GM19468 (cell line): Measurements from ENCODE around the gene MALT1.

ENCODE experiments used
- ATAC-seq: cut with Tn5 transposase; IDR thresholded peaks from one replicate; pipeline ENCODE4 v1.9.1; 2021; ENCODE audit warnings: mild to moderate bottlenecking, moderate library complexity, moderate number of reproducible peaks; ENCODE audit not compliant: unreplicated experiment; ENCODE audit errors: extremely low read depth

The MALT1 gene

GRCh38 chr18:58682429-58683069, 11.3 kb downstream of the MALT1 start:
- ATAC-seq: no peak

- peak; percentile 60 for ATAC-seq
Observed at GRCh38 chr18:58687871-58688308, 16.6 kb downstream of the MALT1 start.

DNA sequence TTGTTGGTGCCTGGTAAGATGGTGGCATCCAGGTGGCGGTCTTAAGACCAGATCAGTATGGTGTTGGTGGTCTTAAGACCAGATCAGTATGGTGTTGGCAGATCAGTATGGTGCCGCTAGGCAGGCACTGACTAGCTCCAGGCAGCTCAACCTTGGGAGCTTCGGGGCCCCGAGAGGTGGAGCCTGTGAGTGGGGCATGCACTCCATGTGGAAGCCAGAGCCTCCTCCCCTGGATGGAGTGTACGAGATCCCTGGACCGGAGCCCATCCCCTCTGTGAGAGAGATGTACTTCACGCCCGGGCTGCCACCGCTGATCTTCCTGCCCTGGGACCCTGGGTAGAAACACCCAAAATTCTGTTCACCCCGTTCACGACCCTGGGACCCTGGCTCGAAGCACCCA, 19.0 kb downstream of the MALT1 start:
- no peak for ATAC-seq

- ATAC-seq: no peak
Observed at GRCh38 chr18:58691256-58691655, 20.0 kb downstream of the MALT1 start.

- no peak for ATAC-seq
Observed at GRCh38 chr18:58692422-58693185, 21.3 kb downstream of the MALT1 start.

- ATAC-seq: no peak
Observed at GRCh38 chr18:58694221-58694620, 23.0 kb downstream of the MALT1 start.

GRCh38 chr18:58694720-58695468, 23.6 kb downstream of the MALT1 start:
- ATAC-seq: no peak

DNA sequence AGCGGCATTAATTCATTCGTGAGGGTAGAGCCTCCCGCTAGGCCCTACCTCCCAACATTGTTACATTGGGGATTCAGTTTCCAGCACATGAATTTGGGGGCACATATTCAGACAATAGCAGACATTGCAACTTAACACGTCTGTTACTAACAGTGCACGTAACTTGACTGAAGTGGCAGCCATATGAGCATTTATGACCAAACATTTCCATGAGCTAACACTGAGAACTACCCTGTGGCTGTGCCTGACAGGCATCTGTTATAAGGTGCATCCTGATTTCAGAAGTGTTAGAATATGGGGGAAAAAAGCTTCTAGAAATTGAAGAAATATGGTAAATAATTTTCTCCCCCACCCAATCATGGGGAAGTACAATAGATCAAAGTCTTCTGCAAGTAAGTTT, 24.5 kb downstream of the MALT1 start:
- ATAC-seq: no peak

DNA sequence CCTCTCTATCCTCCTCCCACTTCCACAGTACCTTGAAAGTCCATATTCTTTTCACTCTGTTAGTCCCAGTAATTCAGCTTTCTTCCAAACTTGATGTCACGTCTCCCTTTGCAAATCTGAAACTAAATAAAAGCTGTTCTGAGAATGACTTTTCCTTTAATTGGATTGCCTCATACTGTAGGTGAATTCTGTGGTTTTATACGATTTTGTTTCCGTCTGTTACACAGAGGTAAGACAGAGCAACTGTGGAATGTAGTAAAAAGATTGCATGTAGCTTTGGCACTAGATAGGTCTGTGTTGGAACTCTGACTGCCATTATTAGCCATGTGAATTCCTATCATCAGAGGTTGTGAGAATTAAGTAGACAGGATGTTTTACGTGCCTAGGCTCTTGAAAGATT, 25.9 kb downstream of the MALT1 start:
- no peak for ATAC-seq

DNA sequence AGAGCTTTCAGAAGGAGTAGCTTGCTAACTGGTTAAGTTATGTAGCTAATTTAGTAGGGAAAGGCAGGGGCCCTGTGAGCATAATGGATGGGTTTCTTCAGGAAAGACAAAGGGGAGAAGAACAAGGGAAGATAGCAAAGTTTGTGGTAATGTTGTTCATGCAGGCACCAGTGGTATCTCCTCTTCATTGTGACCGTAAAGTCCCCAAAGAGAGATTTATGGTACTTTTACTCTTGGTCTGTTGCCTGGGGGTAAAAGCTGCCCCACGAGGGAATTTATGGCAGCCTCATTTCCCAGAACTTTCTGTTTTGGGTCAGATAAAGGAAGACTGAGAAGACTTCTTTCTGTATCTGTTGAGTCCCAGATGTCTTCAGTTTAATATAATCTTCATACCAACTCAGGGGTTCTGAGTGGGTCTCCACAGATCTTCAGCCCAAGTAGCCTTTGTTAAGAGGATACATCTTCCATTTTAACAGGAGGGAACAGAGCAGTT, 27.5 kb downstream of the MALT1 start:
- ATAC-seq: no peak

GRCh38 chr18:58699551-58699950, 28.3 kb downstream of the MALT1 start:
- no peak for ATAC-seq

- no peak for ATAC-seq
Observed at GRCh38 chr18:58700209-58700608, 28.9 kb downstream of the MALT1 start.

DNA sequence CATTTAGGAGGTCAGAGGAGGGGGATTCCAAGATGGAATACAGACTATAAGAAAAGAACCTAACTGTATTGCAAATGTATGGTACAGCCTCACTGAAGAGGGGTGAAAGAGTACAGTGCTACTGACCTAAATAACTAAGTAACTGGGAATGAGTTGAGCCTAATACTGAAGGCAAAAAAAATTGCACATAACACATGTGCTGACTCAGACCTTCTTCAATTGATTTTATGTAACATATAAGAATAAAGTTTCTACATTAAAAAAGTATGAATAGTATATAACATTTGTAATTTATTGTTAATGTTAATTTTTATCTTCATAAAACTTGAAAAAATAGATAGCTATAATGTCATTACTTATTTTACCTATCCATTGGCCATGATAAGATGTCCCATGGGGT, 41.7 kb downstream of the MALT1 start:
- ATAC-seq: no peak

DNA sequence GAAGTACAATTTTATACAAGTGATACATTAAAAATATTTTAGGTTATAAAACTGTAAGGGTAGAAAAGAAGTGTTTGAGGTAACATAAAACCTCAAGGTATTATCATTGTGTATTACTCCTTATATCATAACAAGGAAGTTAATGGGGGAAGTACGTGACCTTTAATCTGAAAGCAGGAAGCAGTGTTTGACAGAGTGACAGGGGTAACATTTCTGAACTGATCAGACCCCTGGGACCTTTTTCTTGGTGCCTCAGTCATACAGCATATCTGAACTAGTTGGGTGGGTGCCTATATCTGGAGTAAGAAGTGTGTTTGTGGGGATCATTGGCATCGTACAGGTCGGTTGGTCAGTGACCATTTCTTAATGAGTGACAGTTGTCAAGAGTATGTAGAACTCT, 43.0 kb downstream of the MALT1 start:
- no peak for ATAC-seq

DNA sequence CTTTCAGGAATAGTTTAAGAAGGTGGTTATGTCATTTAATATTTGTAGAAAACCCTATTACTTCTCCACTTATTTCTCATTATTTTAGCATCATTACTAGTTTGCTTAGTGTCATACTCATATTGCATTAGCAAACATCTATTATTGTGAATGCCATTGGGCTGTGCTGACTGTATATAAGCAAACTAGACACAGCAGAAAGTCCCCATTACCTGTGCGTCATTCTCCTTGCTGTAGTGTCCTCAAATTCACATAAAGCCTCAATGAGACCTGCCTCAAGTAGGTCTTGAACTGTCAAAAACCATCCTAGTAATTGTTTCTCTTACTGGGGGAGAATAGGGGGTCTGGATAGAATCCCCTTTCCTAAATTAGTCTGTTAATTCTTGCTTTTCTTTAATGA, 43.6 kb downstream of the MALT1 start:
- ATAC-seq: no peak

DNA sequence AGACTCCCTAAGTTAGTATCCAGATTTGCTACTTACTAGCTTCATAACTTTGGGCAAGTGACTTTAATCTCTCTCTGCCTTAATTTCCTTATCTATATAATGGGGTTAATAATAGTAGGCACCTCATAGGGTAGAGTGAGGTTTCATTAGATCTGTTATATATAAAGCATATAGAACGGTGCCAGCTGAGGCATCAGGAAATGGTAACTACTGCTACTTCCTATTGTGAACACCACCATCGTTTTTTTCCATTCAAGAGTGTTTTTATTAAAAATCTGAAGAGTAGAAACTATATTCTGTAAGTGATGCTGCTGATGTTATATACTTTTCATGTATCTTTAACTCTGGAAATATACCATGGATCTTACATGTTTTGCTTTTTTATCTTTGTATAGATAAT, 44.3 kb downstream of the MALT1 start:
- no peak for ATAC-seq

GRCh38 chr18:58716060-58716756, 44.9 kb downstream of the MALT1 start:
- peak; percentile 56 for ATAC-seq

GRCh38 chr18:58721566-58722239, 50.4 kb downstream of the MALT1 start:
- ATAC-seq: no peak

DNA sequence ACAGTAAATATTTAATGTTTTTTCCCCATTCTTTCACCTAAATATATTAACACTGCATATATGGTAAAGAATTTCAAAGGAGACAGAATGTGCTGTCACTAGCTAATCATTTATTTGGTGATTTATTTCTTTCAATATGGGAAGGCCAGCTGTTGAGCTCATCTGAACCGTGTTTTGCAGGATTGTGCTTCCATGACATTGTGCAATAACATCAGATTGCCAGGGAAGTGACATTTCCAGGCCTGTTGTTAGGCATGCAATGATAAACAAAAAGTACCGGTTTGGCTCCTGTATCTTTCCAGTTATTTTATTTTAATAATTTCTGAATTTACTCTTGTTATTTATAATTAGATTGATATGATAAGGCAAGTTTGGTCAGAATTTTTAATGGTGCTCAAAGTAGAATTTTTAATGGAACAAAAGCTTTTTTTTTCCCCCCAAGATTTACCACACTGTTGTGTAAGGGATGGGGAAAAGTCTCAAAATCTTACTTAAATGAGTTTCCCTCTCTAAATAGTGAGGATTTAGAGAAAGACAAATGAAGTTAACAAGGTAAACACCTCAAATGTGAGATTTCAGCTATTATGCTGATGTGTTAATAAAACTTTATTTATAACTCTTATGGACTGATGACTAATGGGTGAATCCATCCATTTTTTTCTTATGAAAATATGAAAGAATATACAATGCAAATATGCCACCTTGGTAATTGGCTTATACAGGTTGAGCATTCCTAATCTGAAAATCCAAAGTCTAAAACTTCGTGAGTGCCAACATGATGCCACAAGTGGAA, 52.7 kb downstream of the MALT1 start:
- no peak for ATAC-seq
